Measurements from ENCODE around the gene BCAN.

BCAN gene

GRCh38 chr1:156692441-156692924 is 50.6 kb downstream of the BCAN start:
- no peak overlapping the region for H3K4me3 ChIP-seq (ENCODE audit: control insufficient read depth, low read depth, low read length)
- no peak for TF ChIP-seq CTCF (IDR thresholded peaks at IDR 0.05; ENCODE audit: control insufficient read depth, insufficient read depth, low read depth, low read length, missing control alignments)
- DNase-seq (ENCODE audit: low read depth), result no peak

DNA sequence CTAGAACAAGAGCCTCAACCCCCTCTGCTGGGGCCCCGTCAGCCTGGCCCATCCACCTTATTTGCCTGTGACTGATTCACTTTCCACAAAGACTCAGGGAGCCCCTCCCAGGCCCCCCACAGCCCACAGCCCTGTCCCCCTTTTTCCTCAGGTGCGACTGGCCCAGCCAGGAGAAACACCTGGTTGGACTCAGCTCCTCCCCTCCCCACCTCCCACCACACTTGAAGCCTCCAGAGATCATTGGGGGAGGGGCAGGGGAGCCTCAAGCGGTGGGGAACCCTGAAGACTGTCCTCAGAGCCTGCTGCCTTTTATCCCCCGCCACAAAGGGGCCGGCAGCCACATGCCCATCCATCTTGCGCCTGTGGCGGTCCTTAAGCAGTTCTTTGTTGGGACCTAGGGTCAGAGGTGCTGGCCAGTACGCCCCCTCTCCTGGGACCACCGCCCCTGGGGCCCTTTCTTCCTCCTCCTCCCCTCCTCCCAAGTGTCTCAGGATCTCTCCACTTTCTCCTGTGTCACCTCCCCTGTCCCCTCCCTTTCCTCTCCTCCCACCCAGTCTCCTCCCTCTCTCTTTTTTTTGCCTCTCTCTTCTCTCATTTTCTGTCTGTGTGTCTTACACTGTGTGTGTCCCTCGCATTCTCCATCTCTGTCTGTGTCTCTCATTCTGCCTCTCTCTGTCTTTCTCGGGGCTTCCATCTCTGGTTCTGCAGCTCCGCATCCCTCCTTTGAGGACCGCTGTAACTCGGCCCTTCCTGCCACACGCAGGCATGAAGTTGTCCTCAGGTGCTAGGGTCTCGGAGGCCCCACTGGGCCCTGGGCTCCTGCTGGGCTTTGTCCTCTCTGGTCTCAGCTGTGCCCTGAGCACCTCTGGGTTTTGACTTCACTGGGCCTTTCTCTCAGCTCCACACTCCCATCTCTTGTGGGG is 51.3 kb downstream of the BCAN start:
- no peak for DNase-seq (ENCODE audit: low read depth)
- no peak for TF ChIP-seq CTCF (IDR thresholded peaks at IDR 0.05; ENCODE audit: control insufficient read depth, insufficient read depth, low read depth, low read length, missing control alignments)
- H3K4me3 ChIP-seq (ENCODE audit: control insufficient read depth, low read depth, low read length), result no peak overlapping the region

GRCh38 chr1:156693848-156694689 is 52.2 kb downstream of the BCAN start:
- no peak for TF ChIP-seq CTCF (IDR thresholded peaks at IDR 0.05; ENCODE audit: control insufficient read depth, insufficient read depth, low read depth, low read length, missing control alignments)
- H3K4me3 ChIP-seq (ENCODE audit: control insufficient read depth, low read depth, low read length), result no peak overlapping the region
- no peak for DNase-seq (ENCODE audit: low read depth)

DNA sequence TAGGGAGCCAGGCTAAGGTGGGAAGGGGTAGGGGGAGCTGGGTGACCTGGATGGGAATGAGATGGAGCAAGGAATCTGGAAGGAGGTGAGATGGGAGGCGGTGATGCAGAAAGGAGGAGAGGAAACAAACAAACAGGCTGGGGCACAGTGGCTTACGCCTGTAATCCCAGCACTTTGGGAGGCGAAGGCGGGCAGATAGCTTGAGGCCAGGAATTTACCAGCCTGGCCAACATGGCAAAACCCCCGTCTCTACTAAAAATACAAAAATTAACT is 52.7 kb downstream of the BCAN start:
- no peak overlapping the region for H3K4me3 ChIP-seq (ENCODE audit: control insufficient read depth, low read depth, low read length)
- TF ChIP-seq CTCF (IDR thresholded peaks at IDR 0.05; ENCODE audit: control insufficient read depth, insufficient read depth, low read depth, low read length, missing control alignments), result no peak
- DNase-seq (ENCODE audit: low read depth), result no peak

DNA sequence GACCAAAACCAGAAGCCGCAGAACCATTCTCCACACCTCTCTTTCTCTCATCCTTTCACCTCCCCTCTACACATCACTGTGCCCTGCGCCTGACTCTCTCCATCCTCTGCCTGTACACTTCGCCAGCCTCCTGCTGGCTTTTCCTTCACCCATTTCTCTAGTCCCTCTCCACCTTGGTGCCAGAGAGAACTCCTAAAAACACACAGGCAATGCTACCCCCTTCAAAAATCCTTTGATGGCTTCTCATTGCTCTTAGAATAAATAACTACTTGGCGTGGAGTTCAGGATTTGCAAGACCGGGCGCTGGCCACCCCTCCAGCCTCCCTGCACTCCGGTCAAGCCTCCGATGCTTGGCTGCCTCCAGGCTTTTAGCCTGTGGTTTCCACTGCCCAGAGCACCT is 54.8 kb downstream of the BCAN start:
- TF ChIP-seq CTCF (IDR thresholded peaks at IDR 0.05; ENCODE audit: control insufficient read depth, insufficient read depth, low read depth, low read length, missing control alignments), result no peak
- no peak overlapping the region for H3K4me3 ChIP-seq (ENCODE audit: control insufficient read depth, low read depth, low read length)
- DNase-seq (ENCODE audit: low read depth), result no peak

DNA sequence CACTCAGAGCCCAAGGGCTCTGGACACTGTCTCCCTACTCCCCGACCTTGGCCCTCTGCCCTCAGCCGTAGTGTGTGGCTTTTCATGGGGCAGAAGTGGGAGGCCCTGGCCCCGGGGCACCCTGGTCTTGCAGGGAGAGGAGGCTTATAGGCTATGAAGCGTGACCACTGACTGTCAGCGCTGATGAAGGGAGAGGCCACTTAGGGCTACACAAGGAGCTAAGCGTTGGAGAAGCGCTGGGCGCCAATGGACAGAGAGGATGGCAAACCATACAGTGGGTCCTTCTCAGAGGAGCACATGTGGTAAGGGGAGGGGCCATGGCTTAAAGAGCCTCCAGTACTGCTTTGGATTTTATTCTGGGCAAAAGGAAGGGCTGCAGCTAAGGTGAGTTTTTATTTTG is 55.6 kb downstream of the BCAN start:
- no peak for DNase-seq (ENCODE audit: low read depth)
- no peak for TF ChIP-seq CTCF (IDR thresholded peaks at IDR 0.05; ENCODE audit: control insufficient read depth, insufficient read depth, low read depth, low read length, missing control alignments)
- H3K4me3 ChIP-seq (ENCODE audit: control insufficient read depth, low read depth, low read length), result no peak overlapping the region

All from AG09309 (cell line).